Measurements from ENCODE around the gene JMJD1C. TPM values are rescaled to one million over a fixed set of nuclear protein-coding genes. Genes with fewer than 3 reads are reported as not detected.

JMJD1C gene
- total RNA-seq, 1 donor from 2014 or later, result 34.6 TPM

DNA sequence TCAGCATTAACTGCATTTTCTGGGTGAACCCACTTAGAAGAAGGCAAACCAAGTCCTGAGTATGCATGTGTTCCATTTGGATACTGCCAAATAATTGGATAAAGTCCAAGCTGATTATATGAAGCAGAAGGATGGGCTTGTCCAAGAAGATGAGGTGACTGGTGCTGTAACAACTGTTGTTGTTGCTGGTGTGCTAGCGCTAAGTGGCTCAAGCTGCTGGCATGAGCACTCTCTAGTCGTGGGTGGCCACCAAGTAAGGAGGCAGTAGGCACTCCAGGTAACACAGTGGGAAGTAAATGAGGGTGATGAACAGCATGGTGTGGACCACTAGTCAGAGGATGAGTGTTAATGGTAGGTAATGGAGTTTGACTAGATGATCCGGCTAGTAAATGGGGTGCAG is 252.3 kb downstream of the JMJD1C start:
- H3K27ac ChIP-seq (replicated peaks), result peak overlapping the region; percentile 27

DNA sequence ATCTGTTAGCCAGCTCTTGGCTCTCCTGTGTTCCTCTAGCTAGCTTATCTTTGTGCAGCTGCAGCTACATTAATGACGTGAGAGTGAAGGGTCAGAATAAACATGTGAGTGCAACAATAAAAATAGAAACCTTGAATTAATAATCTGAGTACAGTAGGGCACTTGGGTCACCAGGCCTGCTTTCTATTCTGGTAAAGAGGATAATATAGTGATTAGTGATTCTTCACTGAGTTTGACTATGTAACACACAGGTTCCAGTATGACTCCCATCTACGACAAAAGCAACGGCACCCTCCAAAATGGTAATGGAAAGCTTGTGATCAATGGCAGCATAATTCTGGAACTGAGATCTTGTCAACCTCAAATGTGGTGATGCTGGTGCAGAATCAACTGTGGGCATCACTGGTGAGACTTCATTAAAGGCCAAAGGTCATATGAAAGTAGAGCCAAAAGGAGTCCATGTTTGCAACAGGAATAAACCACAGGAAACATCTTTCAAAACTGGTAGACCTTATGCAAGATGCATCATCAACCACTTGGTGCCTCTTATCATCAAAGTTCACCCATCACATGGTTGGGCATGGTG is 255.1 kb downstream of the JMJD1C start:
- Histone ChIP-seq H3K4me1 (peaks cover 85% of the 10 kb centered on the region), H3K4me3 (no peak overlapping the region), H3K27ac (replicated peaks) (peak overlapping the region; percentile 31), H3K27me3 (ENCODE audit: low read depth) (no peaks in the 10 kb centered on the region), H3K9me3 (replicated peaks) (peaks cover 4% of the 10 kb centered on the region), H3K36me3 (peaks cover 50% of the 10 kb centered on the region)
- no peak for DNase-seq
- intact Hi-C loops (cut with micrococcal nuclease), result loop anchor here (10.0 kb wide), 2 partner anchors 54 to 414 kb away; no protein-coding TSS in a partner anchor
- TF ChIP-seq CTCF (IDR thresholded peaks at IDR 0.05; ENCODE audit: borderline replicate concordance), result no peak

More for the DNA sequence above, 252.3 kb downstream of the JMJD1C start:
- DNase-seq, result no peak
- no peak for TF ChIP-seq CTCF (IDR thresholded peaks at IDR 0.05; ENCODE audit: borderline replicate concordance)
- Histone ChIP-seq H3K4me3 (no peak overlapping the region), H3K9me3 (replicated peaks) (peaks cover 4% of the 10 kb centered on the region), H3K36me3 (peaks cover 43% of the 10 kb centered on the region), H3K27me3 (ENCODE audit: low read depth) (no peaks in the 10 kb centered on the region), H3K4me1 (peaks cover 72% of the 10 kb centered on the region)
- intact Hi-C loops (cut with micrococcal nuclease), result loop anchor here (10.0 kb wide), 2 partner anchors 51 to 411 kb away; no protein-coding TSS in a partner anchor

- DNase-seq, result no peak
- peaks cover 87% of the 10 kb centered on the region for H3K4me1 ChIP-seq
- peaks cover 52% of the 10 kb centered on the region for H3K36me3 ChIP-seq
- no peak for TF ChIP-seq CTCF (IDR thresholded peaks at IDR 0.05; ENCODE audit: borderline replicate concordance)
- H3K9me3 ChIP-seq (replicated peaks), result peaks cover 4% of the 10 kb centered on the region
- H3K4me3 ChIP-seq, result no peak overlapping the region
- H3K27me3 ChIP-seq (ENCODE audit: low read depth), result no peaks in the 10 kb centered on the region
- peak overlapping the region; percentile 31 for H3K27ac ChIP-seq (replicated peaks)
- intact Hi-C loops (cut with micrococcal nuclease), result loop anchor here (10.0 kb wide), 2 partner anchors 55 to 415 kb away; no protein-coding TSS in a partner anchor
Observed at GRCh38 chr10:63209705-63210104, 256.1 kb downstream of the JMJD1C start.

DNA sequence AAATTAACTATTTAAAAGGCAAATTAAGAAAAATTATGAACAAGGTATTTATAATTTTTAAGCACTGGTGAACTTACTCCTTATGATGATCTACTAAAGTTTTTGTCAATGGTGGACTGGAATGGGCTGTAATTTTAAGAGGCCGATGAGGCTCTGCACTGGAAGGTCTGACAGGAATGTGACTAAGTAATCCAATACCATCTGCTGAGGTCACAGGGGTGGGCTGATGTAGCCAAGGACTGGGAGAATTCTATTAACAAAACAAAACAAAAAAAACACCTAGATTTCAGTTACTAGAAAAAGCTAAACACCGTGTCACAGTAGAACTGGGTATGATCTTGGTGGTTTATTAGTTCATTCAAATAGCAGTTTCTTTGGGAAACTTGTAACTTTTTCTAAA is 256.8 kb downstream of the JMJD1C start:
- DNase-seq, result no peak
- Histone ChIP-seq H3K4me3 (no peak overlapping the region), H3K9me3 (replicated peaks) (peaks cover 4% of the 10 kb centered on the region), H3K27me3 (ENCODE audit: low read depth) (no peaks in the 10 kb centered on the region), H3K27ac (replicated peaks) (peak overlapping the region; percentile 22), H3K4me1 (peaks cover 87% of the 10 kb centered on the region), H3K36me3 (peaks cover 44% of the 10 kb centered on the region)
- intact Hi-C loops (cut with micrococcal nuclease), result no loop called here
- no peak for TF ChIP-seq CTCF (IDR thresholded peaks at IDR 0.05; ENCODE audit: borderline replicate concordance)

DNA sequence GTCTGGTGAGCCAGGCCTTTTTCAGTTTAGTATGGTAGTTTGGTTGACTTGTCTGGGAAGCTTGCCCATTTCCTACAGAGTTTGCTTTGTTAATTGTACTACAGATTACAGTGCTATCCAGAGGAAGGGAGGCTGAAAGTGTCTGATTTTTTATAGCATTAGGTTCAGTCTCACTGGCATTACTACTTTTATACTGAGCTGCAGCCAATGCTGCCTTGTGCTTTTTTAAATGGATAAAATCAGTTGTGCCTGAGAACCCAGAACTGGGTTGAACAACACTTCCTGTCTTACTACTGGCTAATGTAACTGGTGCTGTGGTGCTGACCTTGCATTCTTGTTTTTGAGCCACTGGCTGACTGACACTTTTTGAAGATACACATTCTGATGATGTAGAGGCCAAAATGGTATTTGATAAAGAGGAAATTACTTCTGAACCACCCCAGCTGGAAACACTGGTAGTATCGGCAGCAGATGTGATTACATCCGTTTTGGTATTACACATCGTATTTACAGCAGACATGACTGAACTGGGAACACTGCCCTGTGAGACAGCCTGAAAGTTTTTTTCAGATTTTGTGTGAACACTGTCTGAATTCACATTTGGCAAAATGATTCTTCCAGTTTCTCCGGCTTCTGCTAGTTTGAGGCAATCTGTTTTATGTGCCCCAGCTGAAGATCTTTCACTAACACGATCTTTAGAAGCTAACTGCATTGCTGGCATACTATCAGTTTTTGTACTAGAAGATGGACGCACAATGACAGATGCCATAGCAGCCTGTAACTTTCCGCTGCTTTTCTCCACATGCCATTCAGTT is 258.6 kb downstream of the JMJD1C start:
- no peak for DNase-seq
- peak overlapping the region; percentile 29 for H3K4me3 ChIP-seq
- H3K9me3 ChIP-seq (replicated peaks), result peaks cover 4% of the 10 kb centered on the region
- intact Hi-C loops (cut with micrococcal nuclease), result no loop called here
- H3K27ac ChIP-seq (replicated peaks), result peak overlapping the region; percentile 77
- no peaks in the 10 kb centered on the region for H3K27me3 ChIP-seq (ENCODE audit: low read depth)
- peaks cover 81% of the 10 kb centered on the region for H3K4me1 ChIP-seq
- no peak for TF ChIP-seq CTCF (IDR thresholded peaks at IDR 0.05; ENCODE audit: borderline replicate concordance)
- peaks cover 27% of the 10 kb centered on the region for H3K36me3 ChIP-seq
